Neural crest cell (in vitro differentiated cells): ENCODE data around the gene CDK6. TPM values are rescaled to one million over a fixed set of nuclear protein-coding genes. Genes with fewer than 3 reads are reported as not detected.

Experiments used
- DNase-seq: peaks from one replicate; pipeline ENCODE4 v3.0.0; 2021; ENCODE audit warnings: low read depth, mixed read lengths, low spot score
- H3K27ac Mint-ChIP-seq: one replicate; pipeline ENCODE4 v1.8.0; 2021; ENCODE audit warnings: mild to moderate bottlenecking, mixed read lengths; ENCODE audit not compliant: unreplicated experiment
- H3K27me3 Mint-ChIP-seq: 2 replicates; pipeline ENCODE4 v1.8.0; 2021; ENCODE audit warnings: low read depth, mild to moderate bottlenecking, mixed read lengths
- H3K36me3 Mint-ChIP-seq: 2 replicates; pipeline ENCODE4 v1.8.0; 2021; ENCODE audit warnings: low read depth, mild to moderate bottlenecking, mixed read lengths
- H3K4me1 Mint-ChIP-seq: 2 replicates; pipeline ENCODE4 v1.8.0; 2021; ENCODE audit warnings: mixed read lengths
- H3K4me3 Mint-ChIP-seq: one replicate; pipeline ENCODE4 v1.8.0; 2021; ENCODE audit warnings: mild to moderate bottlenecking, mixed read lengths
- H3K9me3 Mint-ChIP-seq: 2 replicates; pipeline ENCODE4 v1.8.0; 2021; ENCODE audit warnings: mixed read lengths
- CTCF ChIP-seq: fragments of 200-600 bp; sonication (generic); conservative IDR thresholded peaks from 2 replicates; pipeline ENCODE4 v1.5.0; 2021; ENCODE audit warnings: antibody characterized with exemption, mild to moderate bottlenecking
- total RNA-seq: library from RNA; stranded (reverse); gene quantifications from 2 replicates; pipeline ENCODE4 v1.2.1, GENCODE V29; 2021

Gene CDK6
- total RNA-seq, 1 donor from 2014 or later, result 42.9 TPM

- no peak overlapping the region for H3K4me3 Mint-ChIP-seq
Observed at GRCh38 chr7:92877367-92877766, 41.0 kb upstream of the CDK6 start.

GRCh38 chr7:92876836-92877235, 40.5 kb upstream of the CDK6 start:
- no peak for DNase-seq
- TF ChIP-seq CTCF, result no peak
- Mint-ChIP-seq H3K4me1 (peaks cover 4% of the 10 kb centered on the region), H3K9me3 (no peaks in the 10 kb centered on the region), H3K4me3 (no peak overlapping the region), H3K27me3 (no peaks in the 10 kb centered on the region), H3K36me3 (no peaks in the 10 kb centered on the region), H3K27ac (no peak overlapping the region)

More at GRCh38 chr7:92877367-92877766, 41.0 kb upstream of the CDK6 start:
- TF ChIP-seq CTCF, result no peak
- H3K9me3 Mint-ChIP-seq, result no peaks in the 10 kb centered on the region
- H3K4me1 Mint-ChIP-seq, result peaks cover 4% of the 10 kb centered on the region
- no peaks in the 10 kb centered on the region for H3K27me3 Mint-ChIP-seq
- H3K27ac Mint-ChIP-seq, result no peak overlapping the region
- DNase-seq, result no peak
- H3K36me3 Mint-ChIP-seq, result no peaks in the 10 kb centered on the region

GRCh38 chr7:92875719-92876118, 39.3 kb upstream of the CDK6 start:
- DNase-seq, result no peak
- H3K4me1 Mint-ChIP-seq, result peaks cover 4% of the 10 kb centered on the region
- TF ChIP-seq CTCF, result no peak
- no peak overlapping the region for H3K27ac Mint-ChIP-seq
- H3K36me3 Mint-ChIP-seq, result no peaks in the 10 kb centered on the region
- peaks cover 2% of the 10 kb centered on the region for H3K9me3 Mint-ChIP-seq
- no peaks in the 10 kb centered on the region for H3K27me3 Mint-ChIP-seq
- H3K4me3 Mint-ChIP-seq, result no peak overlapping the region

GRCh38 chr7:92875173-92875572, 38.8 kb upstream of the CDK6 start:
- no peaks in the 10 kb centered on the region for H3K27me3 Mint-ChIP-seq
- no peak for TF ChIP-seq CTCF
- no peak overlapping the region for H3K4me3 Mint-ChIP-seq
- no peak overlapping the region for H3K27ac Mint-ChIP-seq
- peaks cover 4% of the 10 kb centered on the region for H3K4me1 Mint-ChIP-seq
- DNase-seq, result no peak
- peaks cover 2% of the 10 kb centered on the region for H3K36me3 Mint-ChIP-seq
- peaks cover 4% of the 10 kb centered on the region for H3K9me3 Mint-ChIP-seq

- Mint-ChIP-seq H3K27ac (no peak overlapping the region), H3K4me3 (no peak overlapping the region), H3K4me1 (peaks cover 4% of the 10 kb centered on the region), H3K27me3 (no peaks in the 10 kb centered on the region), H3K9me3 (peaks cover 7% of the 10 kb centered on the region), H3K36me3 (peaks cover 2% of the 10 kb centered on the region)
- TF ChIP-seq CTCF, result no peak
- DNase-seq, result no peak
Observed at GRCh38 chr7:92874567-92874966, 38.2 kb upstream of the CDK6 start.

- no peak for DNase-seq
- no peak for TF ChIP-seq CTCF
- H3K27ac Mint-ChIP-seq, result no peak overlapping the region
- peaks cover 2% of the 10 kb centered on the region for H3K36me3 Mint-ChIP-seq
- no peak overlapping the region for H3K4me3 Mint-ChIP-seq
- H3K9me3 Mint-ChIP-seq, result peaks cover 12% of the 10 kb centered on the region
- no peaks in the 10 kb centered on the region for H3K27me3 Mint-ChIP-seq
- H3K4me1 Mint-ChIP-seq, result peaks cover 4% of the 10 kb centered on the region
Observed at GRCh38 chr7:92873776-92874175, 37.4 kb upstream of the CDK6 start.
